Measurements from ENCODE around the gene SEPTIN6. TPM values are rescaled to one million over a fixed set of nuclear protein-coding genes. Genes with fewer than 3 reads are reported as not detected.

The SEPTIN6 gene
- total and polyA plus RNA-seq, 2 of the 13 experiments (the other 11 are each of a cell fraction or from before 2014, with no cell fraction given) = 21.7 to 38.3 TPM

GRCh38 chrX:119696251-119696890 is 3.4 kb upstream of the SEPTIN6 start:
- Histone ChIP-seq H3K4me1 (ENCODE audit: insufficient read depth, low read length) (peaks cover 1% of the 10 kb centered on the region), H3K27me3 (ENCODE audit: control insufficient read depth in 1 of 2, insufficient read depth in 2 of 2, low read length in 2 of 2) (no peaks in the 10 kb centered on the region), H3K79me2 (ENCODE audit: insufficient read depth, low read length) (peaks cover 8% of the 10 kb centered on the region), H3K4me3 (replicated peaks in 1 of 3; ENCODE audit: insufficient read depth in 1 of 3, low read depth in 2 of 3, low read length in 3 of 3) (no peak overlapping the region), H2AFZ (ENCODE audit: low read length) (no peak overlapping the region), H3K9ac (ENCODE audit: insufficient read depth, low read depth, low read length) (no peak overlapping the region), H3K9me3 (ENCODE audit: low read length) (no peaks in the 10 kb centered on the region), H3K27ac (ENCODE audit: extremely low read length, insufficient read depth, low read length) (no peak overlapping the region), H4K20me1 (ENCODE audit: insufficient read depth, low read length) (no peaks in the 10 kb centered on the region), H3K4me2 (ENCODE audit: low read depth, low read length) (no peak overlapping the region), H3K36me3 (replicated peaks in 1 of 2; ENCODE audit: control insufficient read depth in 1 of 2, insufficient read depth in 2 of 2, low read length in 2 of 2) (no peaks in the 10 kb centered on the region)
- ATAC-seq (no peak), DNase-seq (ENCODE audit: low spot score) (no peak), FAIRE-seq (no peak)
- ChIA-PET POLR2A (no interaction called here), CTCF (ENCODE audit: low intra/inter-chr PET ratio, low total read pairs) (no interaction called here)
- in situ Hi-C loops (cut with HindIII; ENCODE audit: extremely low pct_ligation_motif_present, low pct_unique_long_range_greater_than_20kb) (no loop called here), intact Hi-C loops (cut with micrococcal nuclease; ENCODE audit: unreplicated experiment) (loop anchor here (5.0 to 10.0 kb wide), 2 partner anchors 36 to 182 kb away; no protein-coding TSS in a partner anchor)
- no TSS peak for BruUV-seq (replicated peaks)
- WGBS (ENCODE audit: low lambda C conversion rate) = 9% methylated on average over 7 of the region's 9 CpGs
- TF ChIP-seq PBX3 (CRISPR knock-in tag; IDR thresholded peaks at IDR 0.05; ENCODE audit: borderline replicate concordance) (no peak), MBNL3 (CRISPR knock-in tag; conservative IDR thresholded peaks at IDR 0.05) (no peak), NFE2 (CRISPR knock-in tag; IDR thresholded peaks at IDR 0.05) (no peak), ZSCAN31 (CRISPR knock-in tag; IDR thresholded peaks at IDR 0.05; ENCODE audit: low read depth) (no peak), ZNF577 (CRISPR knock-in tag; IDR thresholded peaks at IDR 0.05; ENCODE audit: borderline replicate concordance, low read depth) (no peak), ZNF800 (CRISPR knock-in tag; IDR thresholded peaks at IDR 0.05) (no peak), ETV5 (CRISPR knock-in tag; IDR thresholded peaks at IDR 0.05; ENCODE audit: borderline replicate concordance) (no peak), SALL2 (CRISPR knock-in tag; IDR thresholded peaks at IDR 0.05) (no peak), ATF7 (IDR thresholded peaks at IDR 0.05) (no peak), ATF7 (CRISPR knock-in tag; IDR thresholded peaks at IDR 0.05) (no peak), SUZ12 (IDR thresholded peaks at IDR 0.05; ENCODE audit: low read depth, low read length) (no peak), FIP1L1 (IDR thresholded peaks at IDR 0.05; ENCODE audit: borderline replicate concordance, insufficient read depth, low read depth, low read length) (no peak), SP2 (CRISPR knock-in tag; IDR thresholded peaks at IDR 0.05) (no peak), FOXA3 (CRISPR knock-in tag; IDR thresholded peaks at IDR 0.05) (no peak), ZHX2 (IDR thresholded peaks at IDR 0.05; ENCODE audit: low read depth) (no peak), ZHX2 (CRISPR knock-in tag; IDR thresholded peaks at IDR 0.05; ENCODE audit: borderline replicate concordance) (no peak), ERF (CRISPR knock-in tag; IDR thresholded peaks at IDR 0.05) (no peak), KLF6 (CRISPR knock-in tag; IDR thresholded peaks at IDR 0.05) (no peak)

All from HepG2 (cell line).